Measurements from ENCODE around the gene DMRT1. TPM values are rescaled to one million over a fixed set of nuclear protein-coding genes. Genes with fewer than 3 reads are reported as not detected.
A peak's percentile ranks its signal among the peaks of the same experiment; 100 is the strongest.

The DMRT1 gene
- total RNA-seq, 2 donors from 2014 or later: not detected

DNA sequence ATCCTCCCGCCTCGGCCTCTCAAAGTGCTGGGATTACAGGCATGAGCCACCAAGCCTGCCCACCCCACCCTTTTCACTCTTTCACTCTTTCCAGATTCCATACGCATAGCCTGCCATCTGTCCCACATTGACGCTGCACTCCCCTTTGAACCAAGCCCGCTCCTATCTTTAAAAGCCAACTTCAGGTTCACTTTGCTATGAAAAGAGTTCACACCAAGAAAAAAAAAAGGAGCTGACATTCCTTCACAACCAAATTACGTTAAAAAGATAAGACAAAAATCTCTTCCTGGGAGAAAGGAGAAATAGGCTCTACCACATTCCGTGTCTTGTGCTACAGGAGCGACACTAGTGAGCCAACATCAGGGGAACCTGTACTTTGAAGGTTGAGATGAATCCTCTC, 41.5 kb downstream of the DMRT1 start:
- Histone ChIP-seq H3K9me3 (no peaks in the 10 kb centered on the region), H3K27me3 (no peaks in the 10 kb centered on the region), H3K27ac (no peak overlapping the region), H3K9ac (ENCODE audit: low read depth in 2 of 2, low read length in 2 of 2) (no peak overlapping the region), H3K4me3 (no peak overlapping the region), H3K36me3 (no peaks in the 10 kb centered on the region), H3K4me1 (no peaks in the 10 kb centered on the region)
- TF ChIP-seq, protein P1, sequence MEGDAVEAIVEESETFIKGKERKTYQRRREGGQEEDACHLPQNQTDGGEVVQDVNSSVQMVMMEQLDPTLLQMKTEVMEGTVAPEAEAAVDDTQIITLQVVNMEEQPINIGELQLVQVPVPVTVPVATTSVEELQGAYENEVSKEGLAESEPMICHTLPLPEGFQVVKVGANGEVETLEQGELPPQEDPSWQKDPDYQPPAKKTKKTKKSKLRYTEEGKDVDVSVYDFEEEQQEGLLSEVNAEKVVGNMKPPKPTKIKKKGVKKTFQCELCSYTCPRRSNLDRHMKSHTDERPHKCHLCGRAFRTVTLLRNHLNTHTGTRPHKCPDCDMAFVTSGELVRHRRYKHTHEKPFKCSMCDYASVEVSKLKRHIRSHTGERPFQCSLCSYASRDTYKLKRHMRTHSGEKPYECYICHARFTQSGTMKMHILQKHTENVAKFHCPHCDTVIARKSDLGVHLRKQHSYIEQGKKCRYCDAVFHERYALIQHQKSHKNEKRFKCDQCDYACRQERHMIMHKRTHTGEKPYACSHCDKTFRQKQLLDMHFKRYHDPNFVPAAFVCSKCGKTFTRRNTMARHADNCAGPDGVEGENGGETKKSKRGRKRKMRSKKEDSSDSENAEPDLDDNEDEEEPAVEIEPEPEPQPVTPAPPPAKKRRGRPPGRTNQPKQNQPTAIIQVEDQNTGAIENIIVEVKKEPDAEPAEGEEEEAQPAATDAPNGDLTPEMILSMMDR (IDR thresholded peaks at IDR 0.05): no peak
- DNase-seq: no peak
- intact Hi-C loops (cut with DNase I): no loop called here

DNA sequence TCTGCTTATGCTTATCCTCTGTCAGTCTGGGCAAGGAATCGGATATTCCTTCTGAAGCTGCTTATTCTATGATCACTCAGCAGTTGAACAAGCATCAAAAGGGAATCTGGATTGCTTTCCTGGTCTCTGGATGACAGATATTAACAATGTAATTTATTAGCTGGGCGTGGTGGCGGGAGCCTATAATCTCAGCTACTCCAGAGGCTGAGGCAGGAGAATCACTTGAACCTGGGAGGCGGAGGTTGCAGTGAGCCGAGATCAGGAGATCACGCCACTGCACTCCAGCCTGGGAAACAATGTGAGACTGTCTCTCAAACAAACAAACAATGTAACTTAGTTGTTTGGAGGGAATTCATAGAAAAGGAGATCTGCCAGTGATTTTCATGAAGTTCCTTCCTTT, 45.4 kb downstream of the DMRT1 start:
- TF ChIP-seq, protein P1 (IDR thresholded peaks at IDR 0.05): no peak
- Histone ChIP-seq H3K27ac (no peak overlapping the region), H3K36me3 (no peaks in the 10 kb centered on the region), H3K4me3 (no peak overlapping the region), H3K9me3 (no peaks in the 10 kb centered on the region), H3K9ac (ENCODE audit: low read depth in 2 of 2, low read length in 2 of 2) (no peak overlapping the region), H3K4me1 (no peaks in the 10 kb centered on the region), H3K27me3 (no peaks in the 10 kb centered on the region)
- intact Hi-C loops (cut with DNase I): no loop called here
- DNase-seq: no peak

GRCh38 chr9:892123-892522, 50.6 kb downstream of the DMRT1 start:
- TF ChIP-seq, protein P1 (IDR thresholded peaks at IDR 0.05): no peak
- no peak overlapping the region for H3K27ac ChIP-seq
- H3K9ac ChIP-seq (ENCODE audit: low read depth in 2 of 2, low read length in 2 of 2): no peak overlapping the region
- H3K27me3 ChIP-seq: no peaks in the 10 kb centered on the region
- no peak for DNase-seq
- no peaks in the 10 kb centered on the region for H3K9me3 ChIP-seq
- H3K4me3 ChIP-seq: no peak overlapping the region
- H3K36me3 ChIP-seq: no peaks in the 10 kb centered on the region
- intact Hi-C loops (cut with DNase I): loop anchor here (5.0 kb wide), 1 partner anchor 115 kb away; no protein-coding TSS in a partner anchor
- H3K4me1 ChIP-seq: no peaks in the 10 kb centered on the region

DNA sequence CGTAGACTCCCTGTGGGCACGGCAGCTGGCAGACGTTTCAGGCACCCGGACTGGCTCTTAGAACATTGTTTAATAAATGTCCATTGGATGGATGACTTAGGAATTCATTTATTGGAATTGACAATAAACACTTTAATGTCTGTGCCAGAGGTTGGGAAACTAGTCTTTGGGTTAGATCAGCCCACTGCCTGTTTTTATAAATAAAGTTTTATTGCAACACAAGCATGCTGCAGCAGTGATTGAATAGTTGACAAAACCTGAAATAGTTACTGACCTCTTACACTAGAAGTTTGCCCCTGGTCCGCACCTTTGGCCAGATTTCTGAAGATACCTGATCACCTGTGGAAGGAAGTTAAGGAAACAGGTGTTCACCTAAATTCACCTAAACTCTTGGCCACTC, 51.6 kb downstream of the DMRT1 start:
- intact Hi-C loops (cut with DNase I): loop anchor here (5.0 kb wide), 1 partner anchor 114 kb away; no protein-coding TSS in a partner anchor
- no peaks in the 10 kb centered on the region for H3K36me3 ChIP-seq
- H3K9ac ChIP-seq (ENCODE audit: low read depth in 2 of 2, low read length in 2 of 2): no peak overlapping the region
- H3K27me3 ChIP-seq: no peaks in the 10 kb centered on the region
- TF ChIP-seq, protein P1 (IDR thresholded peaks at IDR 0.05): no peak
- H3K27ac ChIP-seq: no peak overlapping the region
- H3K4me3 ChIP-seq: no peak overlapping the region
- no peaks in the 10 kb centered on the region for H3K9me3 ChIP-seq
- DNase-seq: no peak
- no peaks in the 10 kb centered on the region for H3K4me1 ChIP-seq

DNA sequence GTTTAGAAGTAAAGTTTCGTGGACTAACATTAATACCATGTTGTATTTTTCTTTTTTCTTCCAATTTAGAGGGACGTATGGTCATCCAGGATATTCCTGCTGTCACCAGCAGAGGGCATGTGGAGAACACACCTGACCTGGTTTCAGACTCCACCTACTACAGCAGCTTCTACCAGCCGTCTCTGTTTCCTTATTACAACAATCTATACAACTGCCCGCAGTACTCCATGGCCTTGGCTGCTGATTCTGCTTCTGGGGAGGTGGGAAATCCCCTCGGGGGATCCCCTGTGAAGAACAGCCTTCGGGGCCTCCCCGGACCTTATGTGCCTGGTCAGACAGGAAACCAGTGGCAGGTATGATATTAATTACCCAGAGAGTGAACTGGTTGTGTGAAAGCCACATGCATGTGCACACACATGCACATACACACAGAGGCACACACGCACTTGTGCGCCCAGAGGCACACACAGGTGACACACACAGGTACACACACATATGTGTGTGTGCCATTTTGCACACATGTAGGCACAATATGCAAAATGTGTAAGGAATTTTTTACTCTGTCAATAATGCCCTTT, 52.4 kb downstream of the DMRT1 start:
- Histone ChIP-seq H3K4me1 (no peaks in the 10 kb centered on the region), H3K9ac (ENCODE audit: low read depth in 2 of 2, low read length in 2 of 2) (no peak overlapping the region), H3K27ac (no peak overlapping the region), H3K9me3 (no peaks in the 10 kb centered on the region), H3K4me3 (no peak overlapping the region), H3K27me3 (no peaks in the 10 kb centered on the region), H3K36me3 (no peaks in the 10 kb centered on the region)
- DNase-seq: peak; percentile 66
- intact Hi-C loops (cut with DNase I): loop anchor here (5.0 kb wide), 1 partner anchor 113 kb away; no protein-coding TSS in a partner anchor
- TF ChIP-seq, protein P1 (IDR thresholded peaks at IDR 0.05): peak; percentile 71

Measured in colonic mucosa (tissue), 4 donors.